ENCODE data around the gene UNC45A.

The UNC45A gene

DNA sequence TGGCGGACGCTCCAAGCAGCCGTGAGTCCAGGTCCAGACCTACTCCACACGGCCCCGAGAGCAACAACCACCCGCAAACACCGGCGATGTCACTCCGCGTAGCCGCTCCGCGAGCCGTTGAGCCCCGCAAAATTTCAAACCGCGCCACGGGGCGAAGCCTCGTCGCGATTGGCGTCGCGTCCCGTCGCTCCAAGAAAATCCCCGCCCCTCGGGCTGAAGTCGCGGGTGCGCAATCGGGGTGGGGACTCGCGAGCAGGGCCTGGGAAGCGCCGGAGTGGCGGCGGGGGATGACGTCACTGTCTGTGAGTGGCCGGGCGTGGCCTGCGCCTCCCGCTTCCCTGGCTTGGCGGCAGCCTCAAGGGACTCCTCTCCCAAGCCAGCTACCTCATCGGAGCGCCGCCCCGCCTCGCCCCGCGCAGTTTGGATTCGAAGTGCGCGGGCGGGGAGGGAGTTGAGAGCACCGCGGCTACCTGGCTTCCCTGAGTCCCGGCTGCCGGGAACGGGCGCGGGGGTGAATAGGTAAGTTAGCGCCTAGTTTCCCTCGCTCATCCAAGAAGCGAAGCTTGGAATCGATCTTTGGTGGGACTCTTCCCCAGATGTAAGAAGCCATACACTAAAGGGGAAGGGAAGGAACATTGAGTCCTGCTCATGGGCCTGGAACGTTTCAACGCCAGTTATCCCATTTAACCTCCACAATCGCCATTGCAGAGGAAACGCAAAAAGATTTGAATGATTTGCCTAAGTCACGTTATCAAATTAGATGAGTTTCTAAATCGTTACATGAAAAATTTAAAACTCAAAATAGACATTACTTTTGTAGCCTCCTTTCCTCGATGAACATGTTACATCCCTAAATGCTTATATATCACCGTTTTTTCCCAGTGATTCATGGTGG lies 59.6 kb downstream of the UNC45A start, which contains the start of gene PRC1:
TSS of gene PRC1 (minus strand) at position 119 of the 895 bp plus-strand sequence. CDS start at position 1, 118 bp downstream.
- ATAC-seq (ENCODE audit: low read depth) (peak; percentile 96), DNase-seq (ENCODE audit: low spot score in 2 of 2) (peak; percentile 95 to 97)
- no peaks in the 10 kb centered on the region for H3K27me3 Mint-ChIP-seq
- no peaks in the 10 kb centered on the region for H3K9me3 Mint-ChIP-seq
- peak within 1 kb of the TSS; percentile 92 for H3K27ac Mint-ChIP-seq
- H3K4me1 Mint-ChIP-seq: peaks cover 8% of the 10 kb centered on the region
- H3K36me3 Mint-ChIP-seq: peaks cover 8% of the 10 kb centered on the region
- peak within 1 kb of the TSS; percentile 99 for H3K4me3 Mint-ChIP-seq

DNA sequence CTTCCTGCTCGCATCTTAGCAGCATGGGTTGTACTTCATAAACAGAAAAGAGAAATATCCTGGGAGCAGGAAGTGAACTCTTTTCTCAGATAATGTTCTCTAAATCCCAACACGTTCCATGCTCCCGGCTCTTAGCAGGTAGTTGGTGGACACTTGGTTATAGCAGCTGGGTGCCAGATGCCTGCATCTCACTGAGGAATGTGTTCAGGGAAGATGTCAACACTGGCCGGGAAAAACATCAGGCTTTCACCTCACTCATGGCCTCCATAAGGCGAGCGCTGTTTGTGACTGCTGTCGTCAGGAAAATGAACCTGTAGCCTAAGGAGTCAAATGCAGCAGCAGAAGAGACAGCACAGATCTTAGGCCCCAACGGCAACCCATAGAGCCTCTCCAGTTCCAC lies 63.7 kb downstream of the UNC45A start:
- Mint-ChIP-seq H3K36me3 (peaks cover 20% of the 10 kb centered on the region), H3K27me3 (no peaks in the 10 kb centered on the region), H3K4me1 (peaks cover 5% of the 10 kb centered on the region), H3K9me3 (no peaks in the 10 kb centered on the region), H3K27ac (no peak overlapping the region), H3K4me3 (no peak overlapping the region)
- DNase-seq (ENCODE audit: low spot score in 2 of 2) (no peak), ATAC-seq (ENCODE audit: low read depth) (no peak)

DNA sequence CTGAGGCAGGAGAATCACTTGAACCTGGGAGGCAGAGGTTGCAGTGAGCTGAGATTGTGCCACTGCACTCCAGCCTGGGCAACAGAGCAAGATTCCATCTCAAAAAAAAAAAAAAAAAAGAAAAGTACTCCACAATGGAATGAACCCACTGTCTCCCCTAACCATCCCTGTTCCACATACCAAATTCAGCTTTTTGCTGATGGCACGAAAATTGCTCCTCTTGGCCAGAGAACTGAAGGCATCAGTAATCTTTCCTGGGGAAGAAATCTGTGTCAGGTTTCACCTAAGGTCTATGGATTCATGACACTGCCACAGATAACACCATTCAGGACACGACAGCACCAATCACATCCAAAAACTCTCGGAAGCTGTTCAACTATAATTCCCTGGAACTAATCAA lies 66.1 kb downstream of the UNC45A start:
- Mint-ChIP-seq H3K4me3 (no peak overlapping the region), H3K27me3 (no peaks in the 10 kb centered on the region), H3K4me1 (no peaks in the 10 kb centered on the region), H3K27ac (no peak overlapping the region), H3K9me3 (no peaks in the 10 kb centered on the region), H3K36me3 (peaks cover 28% of the 10 kb centered on the region)
- DNase-seq (ENCODE audit: low spot score in 2 of 2) (no peak), ATAC-seq (ENCODE audit: low read depth) (no peak)
